HEK293 (cell line): ENCODE results near the gene ZNF668.

ENCODE experiments used
- EGR2 ChIP-seq: fragments of 450-650 bp; formaldehyde crosslinking; IDR thresholded peaks from 2 replicates; pipeline ENCODE4 v1.5.1; 2016; ENCODE audit warnings: low read depth, missing biosample characterization, missing genetic modification characterization
- GFI1B ChIP-seq: fragments of 450-650 bp; formaldehyde crosslinking; IDR thresholded peaks from 2 replicates; pipeline ENCODE4 v1.5.1; 2016; ENCODE audit warnings: missing biosample characterization, missing genetic modification characterization
- IKZF3 ChIP-seq: fragments of 450-650 bp; IDR thresholded peaks from 2 replicates; pipeline ENCODE4 v1.5.0; 2018; ENCODE audit warnings: missing biosample characterization, mild to moderate bottlenecking, missing genetic modification characterization, moderate library complexity
- MZF1 ChIP-seq: fragments of 450-650 bp; formaldehyde crosslinking; IDR thresholded peaks from 2 replicates; pipeline ENCODE4 v1.5.1; 2017; ENCODE audit warnings: missing biosample characterization, missing genetic modification characterization, borderline replicate concordance
- OSR2 ChIP-seq: fragments of 450-650 bp; formaldehyde crosslinking; IDR thresholded peaks from 2 replicates; pipeline ENCODE4 v1.5.1; 2016; ENCODE audit warnings: missing biosample characterization, missing genetic modification characterization
- SCRT1 ChIP-seq: fragments of 450-650 bp; formaldehyde crosslinking; IDR thresholded peaks from 2 replicates; pipeline ENCODE4 v1.5.1; 2016; ENCODE audit warnings: missing biosample characterization, missing genetic modification characterization, borderline replicate concordance
- SCRT2 ChIP-seq: fragments of 450-650 bp; formaldehyde crosslinking; IDR thresholded peaks from 2 replicates; pipeline ENCODE4 v1.5.1; 2016; ENCODE audit warnings: missing biosample characterization, missing genetic modification characterization
- SP2 ChIP-seq: fragments of 450-650 bp; formaldehyde crosslinking; IDR thresholded peaks from 2 replicates; pipeline ENCODE4 v1.5.1; 2016; ENCODE audit warnings: missing biosample characterization, missing genetic modification characterization
- SP3 ChIP-seq: fragments of 450-650 bp; formaldehyde crosslinking; IDR thresholded peaks from 2 replicates; pipeline ENCODE4 v1.5.1; 2016; ENCODE audit warnings: missing biosample characterization, missing genetic modification characterization
- ZBTB20 ChIP-seq: fragments of 450-650 bp; formaldehyde crosslinking; IDR thresholded peaks from 2 replicates; pipeline ENCODE4 v1.5.1; 2016; ENCODE audit warnings: missing biosample characterization, missing genetic modification characterization
- ZBTB21 ChIP-seq: fragments of 450-650 bp; formaldehyde crosslinking; IDR thresholded peaks from 2 replicates; pipeline ENCODE4 v1.5.1; 2017; ENCODE audit warnings: missing biosample characterization, missing genetic modification characterization
- ZEB2 ChIP-seq: fragments of 450-650 bp; formaldehyde crosslinking; IDR thresholded peaks from 2 replicates; pipeline ENCODE4 v1.5.1; 2016; ENCODE audit warnings: missing biosample characterization, missing genetic modification characterization
- ZNF10 ChIP-seq: fragments of 450-650 bp; formaldehyde crosslinking; IDR thresholded peaks from 2 replicates; pipeline ENCODE4 v1.5.1; 2017; ENCODE audit warnings: missing biosample characterization, missing genetic modification characterization
- ZNF121 ChIP-seq: fragments of 450-650 bp; formaldehyde crosslinking; IDR thresholded peaks from 2 replicates; pipeline ENCODE4 v1.5.1; 2016; ENCODE audit warnings: missing biosample characterization, missing genetic modification characterization
- ZNF132 ChIP-seq: fragments of 450-650 bp; formaldehyde crosslinking; IDR thresholded peaks from 2 replicates; pipeline ENCODE4 v1.5.1; 2017; ENCODE audit warnings: missing biosample characterization, missing genetic modification characterization, borderline replicate concordance
- ZNF175 ChIP-seq: fragments of 450-650 bp; formaldehyde crosslinking; IDR thresholded peaks from 2 replicates; pipeline ENCODE4 v1.5.1; 2016; ENCODE audit warnings: missing biosample characterization, missing genetic modification characterization
- ZNF2 ChIP-seq: fragments of 450-650 bp; formaldehyde crosslinking; IDR thresholded peaks from 2 replicates; pipeline ENCODE4 v1.5.1; 2016; ENCODE audit warnings: missing biosample characterization, missing genetic modification characterization
- ZNF202 ChIP-seq: fragments of 450-650 bp; formaldehyde crosslinking; IDR thresholded peaks from 2 replicates; pipeline ENCODE4 v1.5.1; 2016; ENCODE audit warnings: missing biosample characterization, missing genetic modification characterization, borderline replicate concordance
- ZNF23 ChIP-seq: fragments of 450-650 bp; formaldehyde crosslinking; IDR thresholded peaks from 2 replicates; pipeline ENCODE4 v1.5.1; 2016; ENCODE audit warnings: missing biosample characterization, missing genetic modification characterization, borderline replicate concordance
- ZNF266 ChIP-seq: fragments of 450-650 bp; formaldehyde crosslinking; IDR thresholded peaks from 2 replicates; pipeline ENCODE4 v1.5.1; 2016; ENCODE audit warnings: missing biosample characterization, missing genetic modification characterization, low read depth
- ZNF292 ChIP-seq: fragments of 450-650 bp; formaldehyde crosslinking; IDR thresholded peaks from 2 replicates; pipeline ENCODE4 v1.5.1; 2016; ENCODE audit warnings: low read depth, missing biosample characterization, missing genetic modification characterization, borderline replicate concordance
- ZNF302 ChIP-seq: fragments of 450-650 bp; formaldehyde crosslinking; IDR thresholded peaks from 2 replicates; pipeline ENCODE4 v1.5.1; 2016; ENCODE audit warnings: missing biosample characterization, missing genetic modification characterization, low read depth
- ZNF311 ChIP-seq: fragments of 450-650 bp; formaldehyde crosslinking; IDR thresholded peaks from 2 replicates; pipeline ENCODE4 v1.5.1; 2017; ENCODE audit warnings: missing biosample characterization, missing genetic modification characterization, borderline replicate concordance
- ZNF335 ChIP-seq: fragments of 450-650 bp; formaldehyde crosslinking; conservative IDR thresholded peaks from 2 replicates; pipeline ENCODE4 v1.5.1; 2016; ENCODE audit warnings: missing biosample characterization, missing genetic modification characterization
- ZNF341 ChIP-seq: fragments of 450-650 bp; formaldehyde crosslinking; IDR thresholded peaks from 2 replicates; pipeline ENCODE4; 2016; ENCODE audit warnings: low read depth, missing biosample characterization, missing genetic modification characterization
- ZNF404 ChIP-seq: fragments of 450-650 bp; formaldehyde crosslinking; IDR thresholded peaks from 2 replicates; pipeline ENCODE4 v1.5.1; 2017; ENCODE audit warnings: missing biosample characterization, missing genetic modification characterization
- ZNF426 ChIP-seq: fragments of 450-650 bp; formaldehyde crosslinking; IDR thresholded peaks from 2 replicates; pipeline ENCODE4 v1.5.1; 2017; ENCODE audit warnings: missing biosample characterization, missing genetic modification characterization, mild to moderate bottlenecking, inconsistent platforms, moderate library complexity
- ZNF433 ChIP-seq: fragments of 450-650 bp; formaldehyde crosslinking; IDR thresholded peaks from 2 replicates; pipeline ENCODE4 v1.5.1; 2016; ENCODE audit warnings: missing biosample characterization, missing genetic modification characterization, low read depth
- ZNF510 ChIP-seq: fragments of 450-650 bp; formaldehyde crosslinking; IDR thresholded peaks from 2 replicates; pipeline ENCODE4 v1.5.1; 2018; ENCODE audit warnings: mild to moderate bottlenecking, missing genetic modification characterization, missing biosample characterization; ENCODE audit not compliant: insufficient replicate concordance
- ZNF544 ChIP-seq: fragments of 450-650 bp; formaldehyde crosslinking; IDR thresholded peaks from 2 replicates; pipeline ENCODE4 v1.5.0; 2017; ENCODE audit warnings: missing biosample characterization, missing genetic modification characterization
- ZNF549 ChIP-seq: fragments of 450-650 bp; IDR thresholded peaks from 2 replicates; pipeline ENCODE4 v1.5.1; 2018; ENCODE audit warnings: missing biosample characterization, missing genetic modification characterization, mild to moderate bottlenecking, inconsistent platforms, moderate library complexity
- ZNF561 ChIP-seq: fragments of 450-650 bp; IDR thresholded peaks from 2 replicates; pipeline ENCODE4 v1.5.1; 2018; ENCODE audit warnings: missing biosample characterization, missing genetic modification characterization, borderline replicate concordance
- ZNF571 ChIP-seq: fragments of 450-650 bp; formaldehyde crosslinking; IDR thresholded peaks from 2 replicates; pipeline ENCODE4 v1.5.0; 2017; ENCODE audit warnings: missing biosample characterization, missing genetic modification characterization
- ZNF621 ChIP-seq: fragments of 450-650 bp; formaldehyde crosslinking; IDR thresholded peaks from 2 replicates; pipeline ENCODE4 v1.5.1; 2017; ENCODE audit warnings: missing biosample characterization, missing genetic modification characterization
- ZNF660 ChIP-seq: fragments of 450-650 bp; IDR thresholded peaks from 2 replicates; pipeline ENCODE4 v1.5.1; 2018; ENCODE audit warnings: missing biosample characterization, mild to moderate bottlenecking, missing genetic modification characterization
- ZNF776 ChIP-seq: fragments of 450-650 bp; formaldehyde crosslinking; IDR thresholded peaks from 2 replicates; pipeline ENCODE4 v1.5.0; 2017; ENCODE audit warnings: missing biosample characterization, missing genetic modification characterization, borderline replicate concordance
- ZSCAN23 ChIP-seq: fragments of 450-650 bp; formaldehyde crosslinking; IDR thresholded peaks from 2 replicates; pipeline ENCODE4 v1.5.1; 2016; ENCODE audit warnings: missing biosample characterization, missing genetic modification characterization
- TF ChIP-seq, protein P1 (sequence below): fragments of 450-650 bp; formaldehyde crosslinking; IDR thresholded peaks from 2 replicates; pipeline ENCODE4 v1.5.1; 2016; ENCODE audit warnings: missing biosample characterization, missing genetic modification characterization
- TF ChIP-seq, protein P2 (sequence below): fragments of 450-650 bp; formaldehyde crosslinking; IDR thresholded peaks from 2 replicates; pipeline ENCODE4 v1.5.1; 2016; ENCODE audit warnings: missing biosample characterization, missing genetic modification characterization

Gene ZNF668

DNA sequence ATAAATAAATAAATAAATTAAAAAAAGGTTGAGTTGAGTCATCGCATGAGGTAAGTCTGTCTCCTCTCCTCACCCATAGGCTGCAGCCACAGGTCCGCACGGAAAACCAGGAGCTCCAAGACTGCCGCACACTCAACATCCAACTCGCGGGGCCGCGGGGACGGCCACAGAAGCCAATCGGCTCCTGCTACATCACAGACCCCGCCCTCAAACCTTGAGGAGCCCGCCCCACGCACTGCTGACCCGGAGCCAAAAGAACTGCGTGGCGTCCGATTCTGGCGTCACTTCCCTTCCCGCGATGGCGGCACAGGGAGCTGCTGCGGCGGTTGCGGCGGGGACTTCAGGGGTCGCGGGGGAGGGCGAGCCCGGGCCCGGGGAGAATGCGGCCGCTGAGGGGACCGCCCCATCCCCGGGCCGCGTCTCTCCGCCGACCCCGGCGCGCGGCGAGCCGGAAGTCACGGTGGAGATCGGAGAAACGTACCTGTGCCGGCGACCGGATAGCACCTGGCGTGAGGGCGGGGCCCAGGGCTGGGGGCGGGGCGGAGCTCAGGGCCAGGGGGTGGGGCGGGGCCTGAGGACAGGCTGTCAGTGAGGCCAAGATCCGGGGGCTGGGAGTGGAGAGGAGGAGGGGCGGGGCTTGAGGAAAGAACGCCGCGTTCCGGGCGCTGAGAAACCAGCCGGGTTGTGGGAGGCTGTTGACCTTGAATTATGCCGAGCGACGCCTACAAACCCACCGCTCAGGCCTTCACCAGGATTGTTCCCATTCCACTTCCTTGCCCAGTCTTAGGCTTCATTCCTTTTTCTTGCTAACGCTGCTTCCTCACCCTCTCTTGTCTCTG is 43.6 kb upstream of the ZNF668 start, which contains the start of gene KAT8 (continued):
- TF ChIP-seq, protein P1, sequence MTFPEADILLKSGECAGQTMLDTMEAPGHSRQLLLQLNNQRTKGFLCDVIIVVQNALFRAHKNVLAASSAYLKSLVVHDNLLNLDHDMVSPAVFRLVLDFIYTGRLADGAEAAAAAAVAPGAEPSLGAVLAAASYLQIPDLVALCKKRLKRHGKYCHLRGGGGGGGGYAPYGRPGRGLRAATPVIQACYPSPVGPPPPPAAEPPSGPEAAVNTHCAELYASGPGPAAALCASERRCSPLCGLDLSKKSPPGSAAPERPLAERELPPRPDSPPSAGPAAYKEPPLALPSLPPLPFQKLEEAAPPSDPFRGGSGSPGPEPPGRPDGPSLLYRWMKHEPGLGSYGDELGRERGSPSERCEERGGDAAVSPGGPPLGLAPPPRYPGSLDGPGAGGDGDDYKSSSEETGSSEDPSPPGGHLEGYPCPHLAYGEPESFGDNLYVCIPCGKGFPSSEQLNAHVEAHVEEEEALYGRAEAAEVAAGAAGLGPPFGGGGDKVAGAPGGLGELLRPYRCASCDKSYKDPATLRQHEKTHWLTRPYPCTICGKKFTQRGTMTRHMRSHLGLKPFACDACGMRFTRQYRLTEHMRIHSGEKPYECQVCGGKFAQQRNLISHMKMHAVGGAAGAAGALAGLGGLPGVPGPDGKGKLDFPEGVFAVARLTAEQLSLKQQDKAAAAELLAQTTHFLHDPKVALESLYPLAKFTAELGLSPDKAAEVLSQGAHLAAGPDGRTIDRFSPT (tag by site-specific recombination): no peak
- peak; percentile 84 for TF ChIP-seq ZEB2 (tag by site-specific recombination)
- TF ChIP-seq EGR2 (tag by site-specific recombination): peak; percentile 74
- 0 out of 2 replicates have a peak, but pooled peaks have one; percentile 40 for TF ChIP-seq IKZF3 (tag by site-specific recombination)
- TF ChIP-seq, protein P2, sequence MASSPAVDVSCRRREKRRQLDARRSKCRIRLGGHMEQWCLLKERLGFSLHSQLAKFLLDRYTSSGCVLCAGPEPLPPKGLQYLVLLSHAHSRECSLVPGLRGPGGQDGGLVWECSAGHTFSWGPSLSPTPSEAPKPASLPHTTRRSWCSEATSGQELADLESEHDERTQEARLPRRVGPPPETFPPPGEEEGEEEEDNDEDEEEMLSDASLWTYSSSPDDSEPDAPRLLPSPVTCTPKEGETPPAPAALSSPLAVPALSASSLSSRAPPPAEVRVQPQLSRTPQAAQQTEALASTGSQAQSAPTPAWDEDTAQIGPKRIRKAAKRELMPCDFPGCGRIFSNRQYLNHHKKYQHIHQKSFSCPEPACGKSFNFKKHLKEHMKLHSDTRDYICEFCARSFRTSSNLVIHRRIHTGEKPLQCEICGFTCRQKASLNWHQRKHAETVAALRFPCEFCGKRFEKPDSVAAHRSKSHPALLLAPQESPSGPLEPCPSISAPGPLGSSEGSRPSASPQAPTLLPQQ (tag by site-specific recombination): peak; percentile 27; the same call in 1 of the 2 replicates
- TF ChIP-seq SP3 (tag by site-specific recombination): peak; percentile 88
- peak; percentile 59; the same call in 1 of the 2 replicates for TF ChIP-seq SCRT1
- TF ChIP-seq SCRT2 (tag by site-specific recombination): peak; percentile 95
- no peak for TF ChIP-seq GFI1B
- TF ChIP-seq ZNF202: no peak; the same call in 1 of the 2 replicates
- peak; percentile 35; the same call in 1 of the 2 replicates for TF ChIP-seq ZNF341 (tag by site-specific recombination)
- no peak for TF ChIP-seq ZNF549 (tag by site-specific recombination)
- TF ChIP-seq ZNF544 (tag by site-specific recombination): no peak
- TF ChIP-seq ZNF132 (tag by site-specific recombination): no peak
- 0 out of 2 replicates have a peak, but pooled peaks have one; percentile 14 for TF ChIP-seq ZNF292 (tag by site-specific recombination)
- TF ChIP-seq ZNF266 (tag by site-specific recombination): peak; percentile 0; the same call in 1 of the 2 replicates
- TF ChIP-seq ZNF571: no peak
- peak; percentile 89 for TF ChIP-seq ZBTB21 (tag by site-specific recombination)
- TF ChIP-seq ZNF121 (tag by site-specific recombination): no peak
- TF ChIP-seq ZNF426 (tag by site-specific recombination): peak; percentile 91
- peak; percentile 53; the same call in 1 of the 2 replicates for TF ChIP-seq MZF1
- no peak for TF ChIP-seq ZNF10 (tag by site-specific recombination)
- TF ChIP-seq ZNF621 (tag by site-specific recombination): no peak
- no peak for TF ChIP-seq ZNF175
- TF ChIP-seq ZNF335 (tag by site-specific recombination): peak; percentile 46
- TF ChIP-seq ZSCAN23 (tag by site-specific recombination): no peak
- TF ChIP-seq ZNF404 (tag by site-specific recombination): peak; percentile 62; the same call in 1 of the 2 replicates
- peak; percentile 74 for TF ChIP-seq ZNF510
- TF ChIP-seq OSR2: peak; percentile 9; the same call in 1 of the 2 replicates
- no peak for TF ChIP-seq ZNF2 (tag by site-specific recombination)
- TF ChIP-seq ZBTB20 (tag by site-specific recombination): peak; percentile 85
- no peak for TF ChIP-seq ZNF302
- TF ChIP-seq ZNF776 (tag by site-specific recombination): no peak
- TF ChIP-seq ZNF23 (tag by site-specific recombination): no peak
- no peak for TF ChIP-seq ZNF311 (tag by site-specific recombination)
- TF ChIP-seq SP2 (tag by site-specific recombination): peak; percentile 93
- 0 out of 2 replicates have a peak, but pooled peaks have one; percentile 74 for TF ChIP-seq ZNF561
- peak; percentile 58 for TF ChIP-seq ZNF660 (tag by site-specific recombination)
- TF ChIP-seq ZNF433 (tag by site-specific recombination): peak; percentile 64
